GM18517 (cell line): Measurements from ENCODE around the gene OR8D1.
"Not testable (repeated sequence)": the region's sequence is repeated elsewhere in the genome, so short reads cannot be mapped to it uniquely, and the experiment has no call there.

Experiments used
- ATAC-seq: cut with Tn5 transposase; IDR thresholded peaks from one replicate; pipeline ENCODE4 v1.9.1; 2021; ENCODE audit warnings: mild to moderate bottlenecking, moderate library complexity; ENCODE audit not compliant: unreplicated experiment

OR8D1 gene

DNA sequence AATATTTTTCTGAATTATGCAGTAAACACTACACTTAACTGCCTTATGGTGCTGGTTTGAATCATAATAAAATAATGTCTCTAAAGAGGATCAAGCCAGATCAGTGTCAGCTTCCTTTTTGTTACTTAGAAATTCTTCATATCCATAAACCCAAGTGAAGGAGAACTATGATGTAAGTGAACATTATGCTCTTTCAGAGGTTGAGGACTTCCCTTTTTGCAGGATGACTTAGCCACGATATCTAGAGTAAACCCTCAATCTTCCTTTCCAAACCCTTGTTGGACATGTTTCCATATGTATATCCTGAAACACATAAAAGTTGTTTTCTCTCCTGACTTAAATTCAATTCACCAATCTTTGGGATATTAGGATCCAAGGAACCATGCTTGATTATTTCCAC, 19.1 kb downstream of the OR8D1 start:
- ATAC-seq: no peak

DNA sequence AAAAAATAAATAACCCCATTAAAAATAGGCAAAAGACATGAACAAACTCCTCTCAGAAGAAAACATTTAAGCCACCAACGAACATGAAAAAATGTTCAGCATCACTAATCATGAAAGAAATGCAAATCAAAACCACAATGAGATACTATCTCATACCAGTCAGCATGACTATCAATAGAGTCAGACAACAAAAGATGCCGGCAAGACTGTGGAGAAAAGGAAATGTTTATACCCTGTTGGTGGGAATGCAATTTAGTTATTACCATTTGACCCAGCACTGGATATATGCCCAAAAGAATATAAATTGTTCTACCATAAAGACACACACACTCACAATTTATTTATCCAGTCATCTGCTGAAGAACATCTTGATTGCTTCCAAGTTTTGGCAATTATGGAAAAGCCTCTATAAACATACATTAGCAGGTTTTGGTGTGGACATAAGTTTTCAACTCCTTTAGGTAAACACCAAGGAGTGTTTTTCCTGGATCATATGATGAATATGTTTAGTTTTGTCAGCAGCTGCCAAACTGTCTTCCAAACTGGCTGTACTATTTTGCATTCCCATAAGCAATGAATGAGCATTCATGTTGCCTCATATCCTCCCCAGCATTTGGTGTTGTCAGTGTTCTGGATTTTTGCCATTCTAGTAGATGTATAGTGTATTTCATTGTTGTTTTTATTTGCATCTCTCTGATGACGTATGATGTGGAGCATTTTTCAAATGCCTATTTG, 28.0 kb downstream of the OR8D1 start:
- no peak for ATAC-seq

DNA sequence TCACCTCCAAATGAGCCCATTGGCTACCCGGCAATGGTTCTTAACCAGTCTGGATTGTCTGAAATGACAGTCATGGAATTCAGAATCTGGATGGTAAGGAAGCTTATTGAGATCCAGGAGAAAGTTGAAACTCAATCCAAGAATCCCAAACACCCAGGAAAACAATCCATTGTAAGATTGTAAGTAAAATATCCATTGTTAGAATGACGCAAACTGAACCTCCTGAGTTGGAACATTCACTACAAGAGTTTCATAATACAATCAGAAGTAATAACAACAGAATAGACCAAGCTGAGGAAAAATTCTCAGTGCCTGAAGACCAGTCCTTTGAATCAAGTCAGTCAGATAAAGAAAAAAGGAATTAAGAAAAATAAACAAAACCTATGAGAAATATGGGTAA, 35.5 kb downstream of the OR8D1 start:
- ATAC-seq: no peak

DNA sequence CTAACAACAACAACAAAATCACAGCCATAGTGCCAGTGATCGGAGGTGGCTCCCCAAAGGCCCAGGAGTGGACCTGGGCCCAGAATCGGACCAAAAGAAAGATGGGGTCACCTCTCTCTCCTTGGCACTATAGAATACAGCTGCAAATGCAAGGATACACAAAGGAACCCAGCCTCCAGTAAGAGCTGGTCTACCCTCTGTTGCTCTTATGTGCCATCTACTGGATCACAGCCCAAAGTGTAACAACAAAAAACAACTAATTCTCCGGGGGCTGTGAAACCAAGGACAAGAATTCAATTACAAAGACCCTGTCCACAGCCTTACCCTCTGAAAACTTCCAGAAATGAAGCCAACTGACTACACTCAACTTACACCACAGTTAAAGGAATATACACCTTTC, 35.9 kb downstream of the OR8D1 start:
- no peak for ATAC-seq

DNA sequence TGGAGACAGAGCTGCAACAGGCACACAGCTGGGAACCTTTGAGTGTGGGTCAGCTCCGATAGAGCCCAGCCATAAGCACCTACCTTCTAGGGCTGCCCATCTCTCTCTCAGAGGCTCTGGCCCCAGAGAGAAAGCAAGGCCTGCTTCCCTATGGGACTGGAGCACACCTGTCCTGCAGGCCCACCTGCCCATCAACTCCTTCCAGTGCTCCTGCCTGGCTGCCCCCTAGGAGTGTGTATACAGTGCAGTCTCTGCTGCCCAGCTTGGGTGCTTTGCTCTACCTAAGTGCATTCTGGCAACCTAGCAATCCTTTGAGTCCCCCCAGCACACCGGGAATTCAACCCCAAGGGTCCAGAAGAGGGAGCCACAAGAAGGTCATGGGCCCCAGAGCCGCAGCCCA, 36.5 kb downstream of the OR8D1 start:
- ATAC-seq: no peak

DNA sequence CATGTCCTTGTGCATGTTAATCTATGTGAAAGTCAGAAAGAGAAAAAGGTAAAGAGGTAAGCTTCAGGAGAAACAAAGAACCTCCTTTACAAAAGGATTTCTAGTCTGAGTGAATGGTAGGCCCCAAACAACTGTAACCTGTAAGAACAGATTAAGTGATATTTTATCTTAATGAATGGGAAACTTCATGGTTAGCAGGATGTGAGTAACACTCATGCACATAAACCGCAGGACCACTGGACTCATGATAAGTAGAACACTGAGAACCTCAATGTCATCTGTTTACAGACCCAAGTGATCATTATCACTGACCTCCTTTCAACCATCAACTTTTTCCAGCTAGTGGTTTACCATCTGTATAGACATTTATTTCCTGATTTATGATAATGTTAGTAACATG, 37.7 kb downstream of the OR8D1 start:
- ATAC-seq: no peak

DNA sequence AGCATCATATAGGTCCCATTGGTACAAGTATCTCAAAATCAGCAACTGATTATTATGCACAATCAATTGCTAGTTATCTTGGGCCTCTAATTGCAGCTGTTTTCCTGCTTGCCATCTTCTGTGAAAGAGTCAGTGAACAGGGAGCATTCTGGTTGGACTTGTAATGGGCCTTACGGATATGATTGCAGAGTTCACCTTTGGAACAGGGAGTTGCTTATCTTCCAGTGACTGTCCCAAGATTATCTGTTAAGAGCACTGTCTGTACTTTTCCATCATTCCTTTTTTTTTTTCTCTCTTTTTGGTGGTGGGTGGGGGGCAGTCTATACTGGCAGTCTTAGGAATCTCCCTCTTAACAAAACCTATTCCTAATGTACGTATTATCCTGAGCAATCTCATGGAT, 39.7 kb downstream of the OR8D1 start:
- no peak for ATAC-seq

DNA sequence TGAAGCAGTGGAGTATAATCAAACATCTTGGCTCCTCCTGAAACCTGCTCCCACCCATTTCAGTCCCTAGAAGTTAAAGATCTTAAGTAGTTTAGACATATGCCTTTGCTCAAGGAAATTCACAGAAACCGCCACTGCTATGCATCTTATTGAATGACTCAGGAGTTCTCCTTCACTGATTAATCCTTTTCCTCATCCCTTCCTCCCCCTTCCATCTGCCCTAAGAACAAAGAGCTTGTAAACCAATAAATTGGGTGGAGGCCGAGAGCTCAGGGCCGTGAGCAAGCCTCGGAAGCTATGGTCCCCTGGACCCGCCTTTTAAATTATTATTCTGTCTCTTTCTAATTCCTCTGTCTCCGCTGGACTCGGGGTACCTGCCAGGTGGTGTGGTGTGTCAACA, 42.9 kb downstream of the OR8D1 start:
- not testable (repeated sequence) for ATAC-seq

DNA sequence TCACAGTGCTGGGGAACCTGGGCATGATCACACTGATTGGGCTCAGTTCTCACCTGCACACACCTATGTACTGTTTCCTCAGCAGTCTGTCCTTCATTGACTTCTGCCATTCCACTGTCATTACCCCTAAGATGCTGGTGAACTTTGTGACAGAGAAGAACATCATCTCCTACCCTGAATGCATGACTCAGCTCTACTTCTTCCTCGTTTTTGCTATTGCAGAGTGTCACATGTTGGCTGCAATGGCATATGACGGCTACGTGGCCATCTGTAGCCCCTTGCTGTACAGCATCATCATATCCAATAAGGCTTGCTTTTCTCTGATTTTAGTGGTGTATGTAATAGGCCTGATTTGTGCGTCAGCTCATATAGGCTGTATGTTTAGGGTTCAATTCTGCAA, 48.7 kb downstream of the OR8D1 start:
- ATAC-seq: not testable (repeated sequence)

DNA sequence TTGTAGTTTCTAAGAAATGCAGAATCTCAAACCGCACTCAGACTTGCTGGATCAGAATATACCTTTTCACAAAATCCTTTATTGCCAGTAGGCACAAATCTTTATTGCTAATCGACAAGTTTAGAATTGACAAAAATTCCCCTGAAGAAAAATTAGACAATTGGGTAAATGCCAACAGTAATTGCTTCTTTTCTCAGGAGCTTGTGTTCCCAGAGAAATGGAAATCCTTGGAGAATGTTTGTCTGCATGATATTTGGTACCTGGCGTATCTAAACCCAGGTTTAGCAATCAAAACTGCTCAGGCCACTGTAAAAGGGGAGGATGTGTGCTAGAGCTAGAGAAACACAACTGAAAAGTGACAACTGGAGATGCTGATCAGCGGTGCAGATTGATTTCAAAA, 57.7 kb downstream of the OR8D1 start, which contains the start of gene OR8G5:
OR8G5 (plus strand) TSS at position 301 of the 400 bp plus-strand sequence. CDS start 8,556 bp downstream, outside the sequence.
- no peak for ATAC-seq
